Panc1 (cell line): Measurements from ENCODE around the gene TXNRD1. TPM values are rescaled to one million over a fixed set of nuclear protein-coding genes. Genes with fewer than 3 reads are reported as not detected.
A peak's percentile ranks its signal among the peaks of the same experiment; 100 is the strongest.

ENCODE experiments used
- ATAC-seq: fragments of 200-7000 bp; cut with Tn5 transposase; 2 replicates; pipeline ENCODE4 v1.9.1; 2020; ENCODE audit warnings: mild to moderate bottlenecking, moderate library complexity
- BruUV-seq: library from RNA; stranded (reverse); fragments of 400-500 nt; replicated peaks from 2 replicates; lab custom pipeline; 2021; lab: Mats Ljungman, UMichigan
- CTCF ChIA-PET: fragments of 300-600 bp; sonication (Branson Sonifier 250); formaldehyde crosslinking; loops from one replicate; lab custom pipeline; 2022; ENCODE audit warnings: antibody characterized with exemption; lab: Charles Lee
- POLR2A ChIA-PET: fragments of 300-600 bp; sonication (Branson Sonifier 250); formaldehyde crosslinking; loops from one replicate; lab custom pipeline; 2022; ENCODE audit warnings: antibody characterized with exemption; lab: Charles Lee
- DNase-seq: peaks from one replicate; pipeline ENCODE4 v3.0.0-alpha.2; 2010; ENCODE audit warnings: low read depth, low spot score
- H3K27ac ChIP-seq: 2 replicates; pipeline ENCODE4 v1.5.1; 2011; ENCODE audit warnings: mild to moderate bottlenecking, low read length, inconsistent platforms
- H3K27me3 ChIP-seq: fragments of 200-500 bp; sonication (Bioruptor generic); 2 replicates; pipeline ENCODE4 v1.6.0; 2014; ENCODE audit warnings: low read length, inconsistent platforms; ENCODE audit not compliant: control insufficient read depth, insufficient read depth
- H3K36me3 ChIP-seq: fragments of 200-500 bp; sonication (Bioruptor generic); 2 replicates; pipeline ENCODE4 v1.5.1; 2014; ENCODE audit warnings: inconsistent platforms, mild to moderate bottlenecking, low read length, moderate library complexity; ENCODE audit not compliant: control insufficient read depth, insufficient read depth
- H3K4me1 ChIP-seq: 2 replicates; pipeline ENCODE4 v1.5.1; 2011; ENCODE audit warnings: inconsistent platforms, mild to moderate bottlenecking, low read length, moderate library complexity; ENCODE audit not compliant: control insufficient read depth, insufficient read depth
- H3K4me3 ChIP-seq, 2 experiments: 2 replicates each; pipeline ENCODE4 v1.5.1; 2011 to 2012; ENCODE audit warnings: low read depth in 2 of 2, low read length in 2 of 2, mild to moderate bottlenecking in 2 of 2, inconsistent platforms in 1 of 2, moderate library complexity in 1 of 2
- H3K9me3 ChIP-seq: fragments of 200-500 bp; sonication (Bioruptor generic); 2 replicates; pipeline ENCODE4 v1.5.1; 2014; ENCODE audit warnings: low read depth, mild to moderate bottlenecking, inconsistent platforms, low read length, moderate library complexity; ENCODE audit not compliant: control insufficient read depth, insufficient read depth
- POLR2AphosphoS5 ChIP-seq: IDR thresholded peaks from 2 replicates; pipeline ENCODE4 v1.6.1; 2012; ENCODE audit warnings: mild to moderate bottlenecking, low read depth, low read length, moderate library complexity
- SIN3A ChIP-seq: IDR thresholded peaks from 2 replicates; pipeline ENCODE4 v1.6.1; 2012; ENCODE audit warnings: low read depth, mild to moderate bottlenecking, low read length, moderate library complexity, borderline replicate concordance; ENCODE audit not compliant: insufficient read depth
- TCF7L2 ChIP-seq: IDR thresholded peaks from 2 replicates; pipeline ENCODE4 v1.6.1; 2011; ENCODE audit warnings: mild to moderate bottlenecking, low read depth, low read length, inconsistent platforms
- in situ Hi-C: cut with HindIII; loops from 2 replicates; pipeline ENCODE4 v1.10.0; 2016; ENCODE audit warnings: low sequenced_read_pairs, low pct_unique_long_range_greater_than_20kb
- intact Hi-C: fragments of 100-400 bp; cut with micrococcal nuclease; formaldehyde crosslinking; loops from one replicate; pipeline ENCODE4 v1.10.0; 2022; ENCODE audit not compliant: unreplicated experiment
- total RNA-seq: library from RNA; stranded (reverse); gene quantifications from one replicate; pipeline ENCODE4 v1.2.1, GENCODE V29; 2021; ENCODE audit not compliant: unreplicated experiment
- TF ChIP-seq, protein P1 (sequence below): fragments of 450-650 bp; IDR thresholded peaks from 2 replicates; pipeline ENCODE4 v1.5.1; 2017; ENCODE audit warnings: mild to moderate bottlenecking
- TF ChIP-seq, protein P2 (sequence below), 2 experiments: IDR thresholded peaks; 2 replicates each; pipeline ENCODE4 v1.6.1; 2011 to 2012; ENCODE audit warnings: low read depth in 2 of 2, control low read depth in 1 of 2, low read length in 1 of 2, mild to moderate bottlenecking in 1 of 2, moderate library complexity in 1 of 2; ENCODE audit not compliant: insufficient read depth in 1 of 2

The TXNRD1 gene
- total RNA-seq, 1 experiment from 2014 or later = 348 TPM

DNA sequence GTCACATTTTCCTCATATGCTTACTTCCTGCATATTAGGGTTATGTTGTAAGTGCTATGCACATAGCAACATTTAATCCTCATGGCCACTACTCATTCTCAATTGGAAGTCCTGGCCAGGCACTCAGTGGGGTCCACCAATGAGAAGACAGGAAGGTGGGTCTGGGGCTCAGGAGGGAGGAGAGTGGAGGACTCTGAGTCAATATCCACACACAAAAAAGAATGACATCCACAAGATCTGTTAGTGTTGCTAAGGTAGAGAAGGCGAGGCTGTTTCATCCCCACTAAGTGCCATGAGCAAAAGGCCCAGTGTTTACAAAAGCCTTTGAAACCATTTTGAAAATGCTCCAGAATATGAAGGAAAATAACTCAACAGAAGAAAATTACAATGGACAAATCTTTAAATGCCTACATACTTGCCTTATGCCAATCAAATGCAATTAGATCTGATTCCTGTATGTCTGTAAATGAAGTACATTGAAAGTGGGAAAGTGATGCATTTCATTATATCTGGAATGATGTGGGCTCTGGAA, 141.9 kb downstream of the TXNRD1 start:
- Histone ChIP-seq H3K4me1 (peaks cover 28% of the 10 kb centered on the region), H3K36me3 (peaks cover 6% of the 10 kb centered on the region; the same call in 1 of the 2 replicates), H3K4me3 (no peak overlapping the region), H3K9me3 (no peaks in the 10 kb centered on the region), H3K27ac (no peak overlapping the region), H3K27me3 (no peaks in the 10 kb centered on the region)
- intact Hi-C loops (loop anchor here (5.0 kb wide), 1 partner anchor 155 kb away; no protein-coding TSS in a partner anchor), in situ Hi-C loops (no loop called here)
- ChIA-PET CTCF (no interaction called here), POLR2A (no interaction called here)
- DNase-seq = no peak
- TF ChIP-seq, protein P1, sequence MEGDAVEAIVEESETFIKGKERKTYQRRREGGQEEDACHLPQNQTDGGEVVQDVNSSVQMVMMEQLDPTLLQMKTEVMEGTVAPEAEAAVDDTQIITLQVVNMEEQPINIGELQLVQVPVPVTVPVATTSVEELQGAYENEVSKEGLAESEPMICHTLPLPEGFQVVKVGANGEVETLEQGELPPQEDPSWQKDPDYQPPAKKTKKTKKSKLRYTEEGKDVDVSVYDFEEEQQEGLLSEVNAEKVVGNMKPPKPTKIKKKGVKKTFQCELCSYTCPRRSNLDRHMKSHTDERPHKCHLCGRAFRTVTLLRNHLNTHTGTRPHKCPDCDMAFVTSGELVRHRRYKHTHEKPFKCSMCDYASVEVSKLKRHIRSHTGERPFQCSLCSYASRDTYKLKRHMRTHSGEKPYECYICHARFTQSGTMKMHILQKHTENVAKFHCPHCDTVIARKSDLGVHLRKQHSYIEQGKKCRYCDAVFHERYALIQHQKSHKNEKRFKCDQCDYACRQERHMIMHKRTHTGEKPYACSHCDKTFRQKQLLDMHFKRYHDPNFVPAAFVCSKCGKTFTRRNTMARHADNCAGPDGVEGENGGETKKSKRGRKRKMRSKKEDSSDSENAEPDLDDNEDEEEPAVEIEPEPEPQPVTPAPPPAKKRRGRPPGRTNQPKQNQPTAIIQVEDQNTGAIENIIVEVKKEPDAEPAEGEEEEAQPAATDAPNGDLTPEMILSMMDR = no peak
- TF ChIP-seq, protein P2, sequence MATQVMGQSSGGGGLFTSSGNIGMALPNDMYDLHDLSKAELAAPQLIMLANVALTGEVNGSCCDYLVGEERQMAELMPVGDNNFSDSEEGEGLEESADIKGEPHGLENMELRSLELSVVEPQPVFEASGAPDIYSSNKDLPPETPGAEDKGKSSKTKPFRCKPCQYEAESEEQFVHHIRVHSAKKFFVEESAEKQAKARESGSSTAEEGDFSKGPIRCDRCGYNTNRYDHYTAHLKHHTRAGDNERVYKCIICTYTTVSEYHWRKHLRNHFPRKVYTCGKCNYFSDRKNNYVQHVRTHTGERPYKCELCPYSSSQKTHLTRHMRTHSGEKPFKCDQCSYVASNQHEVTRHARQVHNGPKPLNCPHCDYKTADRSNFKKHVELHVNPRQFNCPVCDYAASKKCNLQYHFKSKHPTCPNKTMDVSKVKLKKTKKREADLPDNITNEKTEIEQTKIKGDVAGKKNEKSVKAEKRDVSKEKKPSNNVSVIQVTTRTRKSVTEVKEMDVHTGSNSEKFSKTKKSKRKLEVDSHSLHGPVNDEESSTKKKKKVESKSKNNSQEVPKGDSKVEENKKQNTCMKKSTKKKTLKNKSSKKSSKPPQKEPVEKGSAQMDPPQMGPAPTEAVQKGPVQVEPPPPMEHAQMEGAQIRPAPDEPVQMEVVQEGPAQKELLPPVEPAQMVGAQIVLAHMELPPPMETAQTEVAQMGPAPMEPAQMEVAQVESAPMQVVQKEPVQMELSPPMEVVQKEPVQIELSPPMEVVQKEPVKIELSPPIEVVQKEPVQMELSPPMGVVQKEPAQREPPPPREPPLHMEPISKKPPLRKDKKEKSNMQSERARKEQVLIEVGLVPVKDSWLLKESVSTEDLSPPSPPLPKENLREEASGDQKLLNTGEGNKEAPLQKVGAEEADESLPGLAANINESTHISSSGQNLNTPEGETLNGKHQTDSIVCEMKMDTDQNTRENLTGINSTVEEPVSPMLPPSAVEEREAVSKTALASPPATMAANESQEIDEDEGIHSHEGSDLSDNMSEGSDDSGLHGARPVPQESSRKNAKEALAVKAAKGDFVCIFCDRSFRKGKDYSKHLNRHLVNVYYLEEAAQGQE (IDR thresholded peaks at IDR 0.05; ENCODE audit: insufficient read depth in 1 of 2, low read depth in 2 of 2, low read length in 1 of 2) = no peak
- no peak for TF ChIP-seq TCF7L2
- TF ChIP-seq SIN3A = no peak
- no peak for TF ChIP-seq POLR2AphosphoS5
- no TSS peak for BruUV-seq
- peak; percentile 24; the same call in 1 of the 2 replicates for ATAC-seq

DNA sequence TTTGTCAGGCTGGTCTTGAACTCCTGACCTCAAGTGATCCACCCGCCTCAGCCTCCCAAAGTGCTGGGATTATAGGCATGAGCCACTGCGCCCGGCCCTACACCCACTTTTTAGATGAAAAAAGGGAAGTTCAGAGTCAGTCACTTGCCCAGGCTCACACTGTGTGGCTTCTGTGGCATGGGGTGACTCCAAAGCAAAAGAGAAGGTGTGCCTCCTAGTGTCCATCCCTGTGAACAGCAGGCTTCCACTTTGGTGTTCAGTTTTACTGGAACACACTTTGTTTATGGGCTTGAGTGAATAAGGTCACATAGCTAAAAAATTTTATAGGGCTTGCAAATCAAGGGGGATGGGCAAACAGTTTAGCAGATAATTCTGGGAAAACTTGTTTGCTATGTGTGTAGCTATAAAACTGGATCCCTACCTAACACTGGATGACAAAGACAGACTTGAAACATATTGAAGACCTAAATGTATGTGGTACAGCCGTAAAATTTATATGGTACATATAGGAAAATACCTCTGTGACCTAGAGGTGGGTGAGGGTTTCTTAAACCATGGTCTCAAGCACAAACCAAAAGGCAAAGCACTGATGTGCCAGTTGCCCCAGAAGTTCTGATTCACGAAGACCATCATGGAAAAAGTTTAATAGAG, 142.9 kb downstream of the TXNRD1 start:
- Histone ChIP-seq H3K36me3 (0 out of 2 replicates have a peak, but pooled peaks cover 2% of the 10 kb centered on the region), H3K27me3 (no peaks in the 10 kb centered on the region), H3K27ac (no peak overlapping the region), H3K4me1 (peaks cover 23% of the 10 kb centered on the region), H3K9me3 (no peaks in the 10 kb centered on the region), H3K4me3 (no peak overlapping the region)
- in situ Hi-C loops = no loop called here
- ChIA-PET CTCF (no interaction called here), POLR2A (no interaction called here)
- DNase-seq (peak; percentile 67), ATAC-seq (peak; percentile 36)
- intact Hi-C loops = loop anchor here (5.0 kb wide), 1 partner anchor 156 kb away; no protein-coding TSS in a partner anchor
- BruUV-seq = no TSS peak
- TF ChIP-seq, protein P1 = peak; percentile 88
- TF ChIP-seq SIN3A (no peak), POLR2AphosphoS5 (no peak), TCF7L2 (no peak)
- TF ChIP-seq, protein P2 (IDR thresholded peaks at IDR 0.05; ENCODE audit: insufficient read depth in 1 of 2, low read depth in 2 of 2, low read length in 1 of 2) = no peak
